HG03457 (cell line): Measurements from ENCODE around the gene CCDC59.
"Not testable (repeated sequence)": the region's sequence is repeated elsewhere in the genome, so short reads cannot be mapped to it uniquely, and the experiment has no call there.

ENCODE experiments used
- ATAC-seq: cut with Tn5 transposase; IDR thresholded peaks from one replicate; pipeline ENCODE4 v1.9.1; 2021; ENCODE audit warnings: moderate number of reproducible peaks; ENCODE audit not compliant: unreplicated experiment

Gene CCDC59

DNA sequence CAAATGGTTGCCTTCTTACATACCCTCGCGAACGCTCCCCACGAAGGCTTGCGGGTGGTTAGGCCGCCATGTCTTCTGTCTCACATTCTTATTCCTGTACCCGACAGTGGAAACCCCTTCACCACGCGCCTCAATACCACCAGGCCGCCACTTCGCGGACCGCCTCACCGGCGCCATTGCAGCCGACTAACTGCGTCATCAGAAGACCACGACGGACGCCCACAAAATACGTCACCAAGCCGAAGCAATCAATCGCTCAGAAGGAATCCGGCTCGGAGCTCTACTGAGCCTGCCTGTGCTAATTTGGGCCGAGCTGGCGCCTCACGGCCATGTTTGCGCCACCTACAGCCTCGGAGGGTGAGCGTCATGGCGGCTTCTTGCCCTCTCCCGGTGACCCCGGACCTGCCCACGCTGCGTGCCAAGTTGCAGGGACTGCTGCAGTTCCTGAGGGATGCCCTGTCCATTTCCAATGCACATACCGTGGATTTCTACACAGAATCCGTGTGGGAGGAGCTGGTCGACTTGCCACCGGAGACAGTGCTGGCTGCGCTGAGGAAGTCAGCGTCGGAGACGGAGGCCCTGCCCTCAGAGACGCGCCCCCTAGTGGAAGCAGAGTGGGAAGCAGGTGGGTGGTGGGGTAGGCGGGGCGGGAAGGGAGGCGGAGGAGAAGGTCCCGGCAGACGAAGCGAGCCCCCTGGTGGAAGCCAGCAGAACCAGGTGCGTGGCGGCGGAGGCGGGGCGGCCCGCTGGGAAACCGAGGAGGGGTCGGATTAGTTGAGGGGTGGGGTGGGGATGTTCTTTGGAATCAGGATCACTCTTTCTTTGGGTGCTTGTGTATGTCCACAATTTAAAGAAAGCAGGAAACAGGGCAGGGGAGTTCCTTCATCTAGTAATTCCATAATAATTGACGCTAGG is at the start of gene CCDC59, which contains the start of gene METTL25:
TSS of gene CCDC59 (minus strand) at position 188 of the 915 bp plus-strand sequence. CDS start at position 177, 11 bp downstream.
TSS of gene METTL25 (plus strand) at position 330 of the 915 bp plus-strand sequence. CDS start at position 367, 37 bp downstream.
- peak; percentile 92 for ATAC-seq

- no peak for ATAC-seq
These were observed 49.3 kb upstream of the CCDC59 start for GRCh38 chr12:82407481-82407880.

DNA sequence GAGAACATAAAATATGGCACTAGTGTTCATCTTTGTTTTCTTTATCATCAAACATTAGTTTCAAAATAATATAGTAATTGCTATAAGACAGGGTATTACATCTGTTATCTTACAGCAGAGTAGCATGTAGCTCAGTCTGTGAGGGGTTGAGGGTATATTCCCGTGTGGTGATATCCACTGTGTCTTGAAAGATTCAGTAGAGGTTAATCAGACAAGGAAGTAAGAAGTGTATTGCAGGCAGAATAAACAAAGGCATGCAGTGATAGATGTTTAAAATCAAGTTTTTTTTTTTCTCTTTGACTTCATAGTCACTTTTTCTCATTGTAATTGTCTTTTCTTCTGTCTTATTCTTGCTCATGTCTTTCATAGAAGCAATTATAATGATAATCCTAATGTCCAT is 48.5 kb upstream of the CCDC59 start:
- no peak for ATAC-seq

DNA sequence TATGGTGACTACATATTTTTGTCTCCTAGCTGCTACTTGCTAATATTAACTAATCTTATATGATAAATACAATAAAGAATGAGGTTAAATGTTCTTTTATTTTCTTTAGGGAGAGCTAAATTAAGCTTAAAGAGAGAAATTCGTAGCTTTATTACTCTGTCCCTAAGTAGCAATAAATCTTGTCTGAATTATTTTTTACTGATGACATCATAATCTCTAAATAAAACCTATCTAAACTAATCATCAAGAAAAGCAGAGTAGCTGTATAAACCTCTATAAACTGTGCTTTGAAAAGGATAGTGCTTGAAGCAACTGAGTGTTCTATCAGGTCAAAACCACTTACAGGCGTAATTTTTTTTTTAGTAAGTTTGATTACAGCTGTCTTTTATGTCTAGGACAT is 42.6 kb upstream of the CCDC59 start:
- ATAC-seq = no peak

DNA sequence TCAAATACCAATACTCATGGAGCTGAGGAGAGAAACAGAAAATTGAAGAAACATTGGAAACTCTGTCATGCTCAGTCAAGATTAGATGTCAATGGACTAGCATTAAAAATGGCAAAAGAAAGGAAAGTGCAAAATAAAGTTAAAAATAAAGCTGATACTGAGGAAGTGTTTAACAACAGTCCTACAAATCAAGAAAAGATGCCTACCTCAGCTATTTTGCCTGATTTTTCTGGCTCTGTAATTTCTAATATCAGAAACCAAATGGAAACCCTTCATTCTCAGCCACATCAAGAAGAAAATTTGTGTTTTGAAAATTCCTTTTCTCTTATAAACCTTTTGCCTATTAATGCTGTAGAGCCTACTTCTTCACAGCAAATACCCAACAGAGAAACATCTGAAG is 40.7 kb upstream of the CCDC59 start:
- no peak for ATAC-seq

- ATAC-seq = peak; percentile 74
These were observed 25.9 kb upstream of the CCDC59 start for GRCh38 chr12:82383930-82384552.

- ATAC-seq = no peak
These were observed 20.8 kb upstream of the CCDC59 start for GRCh38 chr12:82378997-82379396.

GRCh38 chr12:82375201-82375600 is 17.0 kb upstream of the CCDC59 start:
- ATAC-seq = no peak

DNA sequence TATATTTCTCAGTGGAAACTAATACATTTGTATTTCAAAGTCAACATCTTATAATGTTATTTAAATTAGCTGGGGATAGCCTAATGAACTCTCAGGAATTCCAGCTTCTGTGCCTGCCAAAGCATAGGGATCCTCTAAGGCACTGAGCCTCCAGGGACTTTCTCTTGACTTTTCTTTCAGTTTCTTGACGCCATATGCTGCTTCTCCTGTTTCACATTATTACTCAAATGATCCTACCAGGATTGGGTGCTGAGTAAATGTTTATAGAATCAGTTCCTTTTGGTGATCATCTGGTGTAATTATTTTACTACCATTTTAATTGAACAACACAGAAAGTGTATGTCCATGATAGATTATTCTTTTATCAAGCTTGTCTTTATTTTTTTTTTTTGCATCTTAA is 8.0 kb upstream of the CCDC59 start:
- ATAC-seq = no peak

- ATAC-seq = no peak
These were observed 5.8 kb upstream of the CCDC59 start for GRCh38 chr12:82363990-82364389.

GRCh38 chr12:82361461-82361915 is 3.3 kb upstream of the CCDC59 start:
- no peak for ATAC-seq

- ATAC-seq = not testable (repeated sequence)
These were observed 2.6 kb upstream of the CCDC59 start for GRCh38 chr12:82360834-82361233.

DNA sequence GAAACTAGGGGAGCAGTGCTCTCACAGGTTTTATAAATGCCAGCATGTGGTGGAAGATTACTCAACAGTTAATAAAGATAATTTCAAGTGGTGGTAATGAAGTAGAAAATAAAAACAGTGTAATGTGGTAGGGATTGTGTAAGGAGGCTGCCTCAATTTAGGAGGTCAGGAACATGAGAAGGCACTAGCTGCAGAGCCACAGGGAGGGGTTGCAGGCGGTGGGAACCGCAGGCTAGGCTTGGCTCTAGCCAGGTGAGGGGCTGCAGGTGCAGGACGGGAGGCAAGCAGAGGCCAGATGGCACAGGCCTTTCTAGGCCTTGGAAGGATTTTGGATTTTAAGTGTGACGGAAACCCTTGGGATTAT is 910 bp upstream of the CCDC59 start:
- peak; percentile 4 for ATAC-seq

DNA sequence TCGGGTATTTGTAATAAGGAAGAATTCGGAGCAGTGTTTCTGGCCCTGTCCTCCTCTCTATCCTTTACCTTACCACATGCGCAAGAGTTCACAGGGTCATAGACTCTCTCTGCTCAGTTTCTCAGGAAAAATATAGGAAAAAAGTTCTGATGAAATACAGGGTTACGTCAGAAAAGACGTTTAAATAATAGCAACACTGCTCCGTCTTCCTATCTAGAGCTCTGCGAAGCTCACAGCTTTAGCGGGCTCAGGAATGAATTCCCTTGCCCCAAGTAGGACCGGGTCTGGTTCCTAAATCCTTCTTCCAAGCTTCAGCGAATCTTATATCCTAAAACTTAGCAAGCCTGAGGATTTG is 365 bp downstream of the CCDC59 start:
- no peak for ATAC-seq

DNA sequence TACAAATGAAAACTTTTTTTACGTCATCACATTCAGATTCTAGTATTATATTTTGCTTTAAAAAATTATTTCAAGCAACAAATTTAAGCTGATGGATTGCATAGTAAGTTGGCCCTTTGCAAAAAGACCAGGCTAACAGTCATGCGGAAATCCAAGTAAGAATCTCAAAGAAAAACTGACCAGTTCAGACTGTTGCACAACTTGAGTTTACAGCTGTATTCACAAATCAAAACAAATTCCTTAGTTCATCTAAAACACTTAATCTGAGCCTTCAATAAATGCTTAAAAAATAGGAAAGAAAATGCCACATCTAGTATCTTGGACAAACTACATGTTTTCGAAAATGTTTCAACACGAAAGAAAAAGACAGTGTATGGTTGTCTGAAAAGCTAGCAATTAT is 847 bp downstream of the CCDC59 start:
- no peak for ATAC-seq

DNA sequence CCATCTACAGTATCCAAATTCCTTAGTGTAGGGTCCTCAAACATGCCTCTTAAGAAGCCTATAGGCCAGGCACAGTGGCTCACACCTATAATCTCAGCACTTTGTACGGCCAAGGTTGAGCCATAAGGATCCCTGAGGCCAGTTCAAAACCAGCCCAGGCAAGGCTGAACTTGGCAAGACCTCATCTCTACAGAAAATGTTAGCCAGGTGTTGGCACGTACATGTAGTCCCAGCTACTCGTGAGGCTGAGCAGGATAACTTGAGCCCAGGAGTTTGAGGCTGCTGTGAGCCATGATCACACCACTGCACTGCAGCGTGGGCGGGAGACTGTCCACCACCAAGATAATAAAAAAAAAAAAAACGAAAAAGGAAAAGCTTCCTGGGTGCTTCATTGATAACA is 6.8 kb downstream of the CCDC59 start:
- ATAC-seq = no peak

DNA sequence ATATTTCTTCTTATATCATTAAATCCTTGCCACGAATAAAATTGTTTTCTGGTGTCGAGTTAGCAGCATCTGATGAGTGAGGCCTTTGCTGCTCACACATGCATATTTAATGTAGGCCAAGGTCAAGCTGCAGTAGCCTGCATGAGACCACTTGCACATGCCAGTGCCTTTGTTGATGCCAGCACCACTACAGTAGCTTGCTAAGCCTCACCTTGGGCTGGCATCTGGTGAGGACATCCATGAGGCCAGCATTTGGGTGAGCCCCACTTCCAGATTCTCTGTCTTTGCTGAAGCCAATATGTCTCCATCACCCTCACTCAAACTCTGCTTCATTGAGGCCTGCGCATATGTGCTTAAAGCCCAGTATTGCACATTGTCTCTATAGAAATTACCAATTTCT is 8.0 kb downstream of the CCDC59 start:
- ATAC-seq = no peak

DNA sequence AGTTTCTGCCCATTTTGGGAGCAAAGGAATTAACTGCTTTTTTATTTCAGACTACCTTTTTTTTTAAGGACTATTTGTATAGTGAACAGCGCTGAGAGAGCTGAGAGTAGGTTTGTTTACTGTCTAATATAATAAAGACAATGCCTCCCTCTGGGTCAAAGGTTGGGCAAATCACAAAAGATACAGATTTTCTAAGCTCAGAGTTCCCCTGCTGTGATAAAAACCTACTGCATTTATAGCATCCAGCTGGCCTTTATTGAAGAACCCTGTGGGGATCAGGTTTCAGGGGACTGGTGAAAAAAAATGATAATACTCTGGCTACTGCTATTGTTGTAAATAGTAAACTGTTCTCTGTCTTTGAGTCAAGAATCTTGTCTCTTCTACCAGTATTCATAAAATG is 28.7 kb downstream of the CCDC59 start:
- no peak for ATAC-seq

- no peak for ATAC-seq
These were observed 30.3 kb downstream of the CCDC59 start for GRCh38 chr12:82327861-82328260.

GRCh38 chr12:82326905-82327503 is 31.2 kb downstream of the CCDC59 start:
- ATAC-seq = no peak

DNA sequence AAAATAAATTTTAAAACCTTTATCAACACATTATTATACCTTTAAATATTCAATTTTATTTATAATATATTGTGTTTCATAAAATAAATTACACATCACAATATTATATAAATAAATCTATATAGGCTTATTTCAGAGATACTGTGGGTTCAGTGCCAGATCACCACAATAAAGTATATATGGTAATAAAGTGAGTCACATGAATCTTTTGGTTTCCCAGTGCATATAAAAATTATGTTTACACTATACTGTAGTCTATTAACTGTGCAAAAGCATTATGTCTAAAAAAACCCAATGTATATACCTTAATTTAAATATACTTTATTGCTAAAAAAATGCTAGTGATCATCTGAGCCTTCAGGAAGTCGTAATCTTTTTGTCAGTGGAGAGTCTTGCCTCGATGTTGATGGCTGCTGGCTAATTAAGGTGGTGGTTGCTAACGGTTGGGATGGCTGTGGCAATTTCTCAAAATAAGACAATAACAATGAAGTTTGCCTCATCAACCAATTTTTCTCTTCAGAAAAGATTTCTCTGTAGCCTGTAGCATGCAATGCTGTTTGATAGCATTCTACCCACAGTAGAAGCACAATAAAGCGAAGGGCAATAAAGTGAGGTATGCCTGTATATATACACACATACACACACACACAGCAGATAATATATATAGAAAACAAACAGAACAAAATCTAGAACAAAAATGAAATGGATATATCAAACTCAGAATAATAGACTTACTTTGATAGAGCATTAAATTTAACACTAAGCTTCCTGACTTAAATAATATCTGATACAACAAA is 32.4 kb downstream of the CCDC59 start:
- ATAC-seq = no peak
